GM12878 (cell line): Measurements from ENCODE around the gene CNN3. TPM values are rescaled to one million over a fixed set of nuclear protein-coding genes. Genes with fewer than 3 reads are reported as not detected.
A peak's percentile ranks its signal among the peaks of the same experiment; 100 is the strongest.

Source experiments
- ATAC-seq: fragments of 200-7000 bp; cut with Tn5 transposase; 3 replicates; pipeline ENCODE4 v1.9.1; 2020; ENCODE audit warnings: mild to moderate bottlenecking, moderate library complexity
- BruUV-seq: library from RNA; stranded (reverse); fragments of 400-500 nt; replicated peaks from 2 replicates; lab custom pipeline; 2021; lab: Mats Ljungman, UMichigan
- CTCF ChIA-PET: fragments of 300-600 bp; sonication (Branson Sonifier 250); formaldehyde crosslinking; extraction: SDS; loops from one replicate; lab custom pipeline; 2021; ENCODE audit warnings: inconsistent platforms; lab: Yijun Ruan, JAX
- POLR2A ChIA-PET: fragments of 350-600 bp; formaldehyde crosslinking; extraction: SDS; loops from one replicate; lab custom pipeline; 2021; ENCODE audit warnings: inconsistent platforms; lab: Charles Lee
- RAD21 ChIA-PET: fragments of 300-600 bp; sonication (Branson Sonifier 250); formaldehyde crosslinking; loops from one replicate; lab custom pipeline; 2023; ENCODE audit warnings: antibody characterized with exemption; ENCODE audit not compliant: unreplicated experiment; lab: Charles Lee
- SMC1A ChIA-PET: fragments of 300-600 bp; sonication (Branson Sonifier 250); formaldehyde crosslinking; loops from one replicate; lab custom pipeline; 2023; ENCODE audit not compliant: unreplicated experiment, uncharacterized antibody; lab: Charles Lee
- DNase-seq: peaks from one replicate; pipeline ENCODE4 v3.0.0-alpha.2; 2011; ENCODE audit warnings: low read depth, low spot score
- FAIRE-seq: peaks from 3 replicates; lab custom pipeline; 2011; peaks lifted over from hg19 to GRCh38; lab: Jason Lieb, UNC
- H2AFZ ChIP-seq: 2 replicates; pipeline ENCODE4 v1.6.0; 2011; ENCODE audit warnings: low read depth, low read length, control low read depth; ENCODE audit not compliant: control insufficient read depth
- H3K27ac ChIP-seq: 2 replicates; pipeline ENCODE4 v1.5.1; 2011; ENCODE audit warnings: control low read depth; ENCODE audit not compliant: control insufficient read depth, insufficient read depth
- H3K27me3 ChIP-seq, 2 experiments: replicated peaks in 1 of 2; 2 replicates each; pipeline versions ENCODE4 v1.6.0 to v1.6.1; 2011; ENCODE audit warnings: low read length in 1 of 2; ENCODE audit not compliant: control insufficient read depth in 2 of 2, insufficient read depth in 2 of 2
- H3K36me3 ChIP-seq, 2 experiments: 2 replicates each; pipeline ENCODE4 v1.5.1; 2011; ENCODE audit warnings: low read length in 1 of 2; ENCODE audit not compliant: control insufficient read depth in 2 of 2, insufficient read depth in 2 of 2
- H3K4me1 ChIP-seq: 2 replicates; pipeline ENCODE4 v1.6.1; 2011; ENCODE audit warnings: mild to moderate bottlenecking, low read length, moderate library complexity, mixed read lengths; ENCODE audit not compliant: control insufficient read depth, insufficient read depth
- H3K4me2 ChIP-seq: 2 replicates; pipeline ENCODE4 v1.6.0; 2011; ENCODE audit warnings: control low read depth; ENCODE audit not compliant: control insufficient read depth, insufficient read depth
- H3K4me3 ChIP-seq: fragments of 200-600 bp; sonication (generic); 2 replicates; pipeline ENCODE4 v1.5.1; 2016
- H3K79me2 ChIP-seq: 2 replicates; pipeline ENCODE4 v1.6.0; 2011; ENCODE audit warnings: low read length; ENCODE audit not compliant: control insufficient read depth, insufficient read depth
- H3K9ac ChIP-seq: 2 replicates; pipeline ENCODE4 v1.8.0; 2011; ENCODE audit warnings: low read length, control low read depth, mixed read lengths; ENCODE audit not compliant: control insufficient read depth, insufficient read depth
- H3K9me3 ChIP-seq: replicated peaks from 3 replicates; pipeline ENCODE4 v1.5.1; 2011; ENCODE audit warnings: mild to moderate bottlenecking, low read length; ENCODE audit not compliant: control insufficient read depth, insufficient read depth
- H4K20me1 ChIP-seq: 2 replicates; pipeline ENCODE4 v1.6.0; 2011; ENCODE audit not compliant: control insufficient read depth, insufficient read depth
- CEBPZ ChIP-seq: fragments of 150-350 bp; IDR thresholded peaks from 2 replicates; pipeline ENCODE4 v1.6.1; 2016; ENCODE audit warnings: low read depth, low read length
- CHD2 ChIP-seq: IDR thresholded peaks from 2 replicates; pipeline ENCODE4 v1.6.1; 2011; ENCODE audit warnings: low read depth, low read length, improper control_type of control experiment, borderline replicate concordance
- CTCF ChIP-seq, 3 experiments: IDR thresholded peaks in 2 of 3; conservative IDR thresholded peaks in 1 of 3; 2 replicates each; pipeline ENCODE4 v1.5.1; 2011; ENCODE audit warnings: low read depth in 3 of 3, low read length in 3 of 3, mild to moderate bottlenecking in 3 of 3, control low read depth in 2 of 3, moderate library complexity in 2 of 3, inconsistent platforms in 1 of 3, mixed read lengths in 1 of 3; ENCODE audit not compliant: control insufficient read depth in 2 of 3, insufficient read depth in 1 of 3; ENCODE audit errors: extremely low read depth in 1 of 3
- POLR2AphosphoS2 ChIP-seq: IDR thresholded peaks from 2 replicates; pipeline ENCODE4 v1.6.1; 2011; ENCODE audit warnings: low read depth, mild to moderate bottlenecking, low read length, improper control_type of control experiment, moderate library complexity
- SP1 ChIP-seq: IDR thresholded peaks from one replicate; pipeline ENCODE4 v1.6.1; 2011; ENCODE audit warnings: low read depth, low read length
- TCF7 ChIP-seq: IDR thresholded peaks from 2 replicates; pipeline ENCODE4 v1.6.1; 2014; ENCODE audit warnings: antibody characterized with exemption, borderline replicate concordance
- WGBS: methylation state at CpG from one replicate; pipeline ENCODE4 v1.1.6; 2016; ENCODE audit warnings: low lambda C conversion rate; ENCODE audit not compliant: insufficient replicate concordance, insufficient coverage; ENCODE audit errors: missing lambda C conversion rate; 5-methylcytosine and 5-hydroxymethylcytosine counted together
- in situ Hi-C: fragments of 300-500 bp; cut with MboI; formaldehyde crosslinking; loops from 9 replicates; pipeline ENCODE4 v1.14.3; 2018; ENCODE audit warnings: mixed read lengths
- intact Hi-C: fragments of 100-400 bp; cut with micrococcal nuclease; formaldehyde crosslinking; loops from one replicate; pipeline ENCODE4 v1.14.2; 2022; ENCODE audit not compliant: unreplicated experiment
- polyA plus RNA-seq, 11 experiments: library from polyadenylated mRNA; depleted of rRNA in 4 of 11; unstranded in 6 of 11; stranded (reverse) in 5 of 11; fragments of >200 nt; fragmentation: Nextera tagmentation in 4 of 11; fragmentation: Illumina TruSeq in 1 of 11; extraction: Ambion mirVana in 4 of 11; extraction: Trizol in 1 of 11; gene quantifications; 1 replicate in 1 of 11; 2 replicates in 10 of 11; pipeline versions ENCODE4 v1.2.1 to v1.2.3, GENCODE V29; 2011 to 2016; ENCODE audit warnings: inconsistent platforms in 2 of 11, missing spikeins in 2 of 11, low read depth in 1 of 11
- total RNA-seq, 4 experiments: library from RNA; depleted of rRNA in 3 of 4; stranded (reverse); fragments of >200 nt in 3 of 4; fragmentation: Illumina TruSeq in 1 of 4; extraction: Trizol in 1 of 4; gene quantifications; 2 replicates each; pipeline versions ENCODE4 v1.2.1 to v1.2.3, GENCODE V29; 2013 to 2021

The CNN3 gene
- total and polyA plus RNA-seq, 10 of the 15 experiments (the other 5 are each of a cell fraction or from before 2014, with no cell fraction given), result 0.20 to 48.4 (median 34.3) TPM

GRCh38 chr1:94937820-94938219 is 10.9 kb upstream of the CNN3 start (continued):
- TF ChIP-seq CEBPZ (no peak), CTCF (IDR thresholded peaks at IDR 0.05 in 2 of 3, conservative IDR thresholded peaks at IDR 0.05 in 1 of 3; ENCODE audit: control insufficient read depth in 2 of 3, extremely low read depth in 1 of 3, insufficient read depth in 1 of 3, low read depth in 3 of 3, low read length in 3 of 3) (no peak)
- TF ChIP-seq, all 136 proteins: peak for 0

- BruUV-seq, result no TSS peak
- Histone ChIP-seq H2AFZ (no peak overlapping the region), H3K36me3 (no peaks in the 10 kb centered on the region), H3K4me1 (no peaks in the 10 kb centered on the region), H3K27ac (no peak overlapping the region), H3K9me3 (no peaks in the 10 kb centered on the region), H3K4me3 (no peak overlapping the region), H4K20me1 (no peaks in the 10 kb centered on the region), H3K27me3 (no peaks in the 10 kb centered on the region; a peak in 1 of 4 replicates), H3K9ac (no peak overlapping the region), H3K4me2 (no peak overlapping the region), H3K79me2 (no peaks in the 10 kb centered on the region)
- RAD21 ChIA-PET, result no interaction called here
- intact Hi-C loops (no loop called here), in situ Hi-C loops (no loop called here)
- POLR2A ChIA-PET, result no interaction called here
- SMC1A ChIA-PET, result no interaction called here
- WGBS, result 20% methylated on average over 5 of the region's 5 CpGs
- DNase-seq, result no peak
- CTCF ChIA-PET, result no interaction called here
- ATAC-seq, result no peak
- peak; percentile 18 for FAIRE-seq
- TF ChIP-seq TCF7, result no peak
- no peak for TF ChIP-seq SP1
- no peak for TF ChIP-seq CHD2
- TF ChIP-seq POLR2AphosphoS2, result no peak
- TF ChIP-seq, all 136 proteins: peak for 0
Measured at GRCh38 chr1:94936861-94937620, 10.1 kb upstream of the CNN3 start.
